ENCODE data around the gene PLK5.

The PLK5 gene

GRCh38 chr19:1568320-1569019 is 44.6 kb downstream of the PLK5 start, which contains the start of gene MEX3D:
Gene MEX3D, minus strand, starts transcription at chr19:1568325. Its CDS starts 267 bp downstream, at chr19:1568058.
- TF ChIP-seq ESRRG (CRISPR knock-in tag; IDR thresholded peaks at IDR 0.05) (no peak), ZNF70 (CRISPR knock-in tag; IDR thresholded peaks at IDR 0.05) (no peak), CSDC2 (CRISPR knock-in tag; IDR thresholded peaks at IDR 0.05) (no peak), POU6F1 (CRISPR knock-in tag; IDR thresholded peaks at IDR 0.05; ENCODE audit: borderline replicate concordance, low read depth) (no peak), BACH2 (CRISPR knock-in tag; IDR thresholded peaks at IDR 0.05; ENCODE audit: borderline replicate concordance) (no peak), ZFP3 (CRISPR knock-in tag; IDR thresholded peaks at IDR 0.05) (no peak), ARNTL (CRISPR knock-in tag; IDR thresholded peaks at IDR 0.05; ENCODE audit: borderline replicate concordance, low read depth) (no peak), ZFP30 (CRISPR knock-in tag; IDR thresholded peaks at IDR 0.05) (no peak)
- ATAC-seq: peak; percentile 6; the same call in 1 of the 3 replicates

GRCh38 chr19:1569997-1570396 is 46.1 kb downstream of the PLK5 start:
- TF ChIP-seq TCF4 (CRISPR knock-in tag; IDR thresholded peaks at IDR 0.05; ENCODE audit: borderline replicate concordance) (no peak), CREB5 (CRISPR knock-in tag; IDR thresholded peaks at IDR 0.05; ENCODE audit: low read depth) (no peak), POU6F1 (CRISPR knock-in tag; IDR thresholded peaks at IDR 0.05; ENCODE audit: borderline replicate concordance, low read depth) (no peak), ARNTL (CRISPR knock-in tag; IDR thresholded peaks at IDR 0.05; ENCODE audit: borderline replicate concordance, low read depth) (no peak), OSR1 (CRISPR knock-in tag; IDR thresholded peaks at IDR 0.05) (no peak), ZNF70 (CRISPR knock-in tag; IDR thresholded peaks at IDR 0.05) (no peak), CSRNP3 (CRISPR knock-in tag; IDR thresholded peaks at IDR 0.05) (no peak), TOX (CRISPR knock-in tag; IDR thresholded peaks at IDR 0.05; ENCODE audit: borderline replicate concordance) (no peak), SNAI2 (CRISPR knock-in tag; IDR thresholded peaks at IDR 0.05) (no peak), ZNF8 (CRISPR knock-in tag; IDR thresholded peaks at IDR 0.05) (no peak), ZFP3 (CRISPR knock-in tag; IDR thresholded peaks at IDR 0.05) (no peak), ISL1 (CRISPR knock-in tag; IDR thresholded peaks at IDR 0.05) (no peak), CSDC2 (CRISPR knock-in tag; IDR thresholded peaks at IDR 0.05) (no peak), TSHZ2 (CRISPR knock-in tag; IDR thresholded peaks at IDR 0.05) (no peak)
- TF ChIP-seq, protein P1, sequence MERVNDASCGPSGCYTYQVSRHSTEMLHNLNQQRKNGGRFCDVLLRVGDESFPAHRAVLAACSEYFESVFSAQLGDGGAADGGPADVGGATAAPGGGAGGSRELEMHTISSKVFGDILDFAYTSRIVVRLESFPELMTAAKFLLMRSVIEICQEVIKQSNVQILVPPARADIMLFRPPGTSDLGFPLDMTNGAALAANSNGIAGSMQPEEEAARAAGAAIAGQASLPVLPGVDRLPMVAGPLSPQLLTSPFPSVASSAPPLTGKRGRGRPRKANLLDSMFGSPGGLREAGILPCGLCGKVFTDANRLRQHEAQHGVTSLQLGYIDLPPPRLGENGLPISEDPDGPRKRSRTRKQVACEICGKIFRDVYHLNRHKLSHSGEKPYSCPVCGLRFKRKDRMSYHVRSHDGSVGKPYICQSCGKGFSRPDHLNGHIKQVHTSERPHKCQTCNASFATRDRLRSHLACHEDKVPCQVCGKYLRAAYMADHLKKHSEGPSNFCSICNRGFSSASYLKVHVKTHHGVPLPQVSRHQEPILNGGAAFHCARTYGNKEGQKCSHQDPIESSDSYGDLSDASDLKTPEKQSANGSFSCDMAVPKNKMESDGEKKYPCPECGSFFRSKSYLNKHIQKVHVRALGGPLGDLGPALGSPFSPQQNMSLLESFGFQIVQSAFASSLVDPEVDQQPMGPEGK (CRISPR knock-in tag; IDR thresholded peaks at IDR 0.05; ENCODE audit: borderline replicate concordance): no peak
- no peak for ATAC-seq

Data from SK-N-SH treated with all-trans-retinoic acid at 6 μM for 48 hours (cell line).